ENCODE data around the gene AK2. TPM values are rescaled to one million over a fixed set of nuclear protein-coding genes. Genes with fewer than 3 reads are reported as not detected.
A peak's percentile ranks its signal among the peaks of the same experiment; 100 is the strongest.
"Not testable (repeated sequence)": the region's sequence is repeated elsewhere in the genome, so short reads cannot be mapped to it uniquely, and the experiment has no call there.

AK2 gene
- total and polyA plus RNA-seq, 2 donors (not counting 1 experiment from before 2014, with no cell fraction given) = 62.6 to 141 TPM

- Histone ChIP-seq H4K20me1 (ENCODE audit: control insufficient read depth, extremely low read depth, insufficient read depth, low read length) (no peaks in the 10 kb centered on the region), H3K4me1 (ENCODE audit: control insufficient read depth, extremely low read depth, insufficient read depth, low read length) (peaks cover 20% of the 10 kb centered on the region), H3K36me3 (ENCODE audit: control insufficient read depth, insufficient read depth, low read length) (no peaks in the 10 kb centered on the region), H3K4me3 (replicated peaks in 1 of 4; ENCODE audit: control extremely low read depth in 1 of 4, insufficient read depth in 1 of 4, low read depth in 3 of 4, low read length in 4 of 4) (no peak overlapping the region), H3K9me3 (ENCODE audit: control insufficient read depth, insufficient read depth, low read depth, low read length) (no peaks in the 10 kb centered on the region), H3K9ac (ENCODE audit: insufficient read depth, low read length) (no peak overlapping the region), H3K27ac (ENCODE audit: insufficient read depth, low read length) (no peak overlapping the region), H3K4me2 (ENCODE audit: extremely low read depth, insufficient read depth, low read length) (no peak overlapping the region), H3K27me3 (ENCODE audit: control insufficient read depth, insufficient read depth, low read length) (no peaks in the 10 kb centered on the region), H2AFZ (ENCODE audit: low read length) (no peak overlapping the region), H3K79me2 (ENCODE audit: control insufficient read depth, insufficient read depth, low read length) (no peaks in the 10 kb centered on the region)
- no peak for TF ChIP-seq EZH2 (IDR thresholded peaks at IDR 0.05; ENCODE audit: low read length, missing control alignments)
- no peak for TF ChIP-seq CTCF (conservative IDR thresholded peaks at IDR 0.05 in 1 of 2, IDR thresholded peaks at IDR 0.05 in 1 of 2; ENCODE audit: low read depth in 1 of 2, low read length in 2 of 2)
- DNase-seq (ENCODE audit: low read depth in 2 of 2) = no peak
These were observed 37.7 kb downstream of the AK2 start for GRCh38 chr1:32998997-32999396.

- Histone ChIP-seq H3K27me3 (ENCODE audit: control insufficient read depth, insufficient read depth, low read length) (no peaks in the 10 kb centered on the region), H4K20me1 (ENCODE audit: control insufficient read depth, extremely low read depth, insufficient read depth, low read length) (no peaks in the 10 kb centered on the region), H3K4me2 (ENCODE audit: extremely low read depth, insufficient read depth, low read length) (no peak overlapping the region), H3K4me1 (ENCODE audit: control insufficient read depth, extremely low read depth, insufficient read depth, low read length) (peaks cover 20% of the 10 kb centered on the region), H3K79me2 (ENCODE audit: control insufficient read depth, insufficient read depth, low read length) (no peaks in the 10 kb centered on the region), H3K36me3 (ENCODE audit: control insufficient read depth, insufficient read depth, low read length) (no peaks in the 10 kb centered on the region), H3K27ac (ENCODE audit: insufficient read depth, low read length) (peak overlapping the region; percentile 67), H3K9ac (ENCODE audit: insufficient read depth, low read length) (no peak overlapping the region), H3K9me3 (ENCODE audit: control insufficient read depth, insufficient read depth, low read depth, low read length) (no peaks in the 10 kb centered on the region), H3K4me3 (replicated peaks in 1 of 4; ENCODE audit: control extremely low read depth in 1 of 4, insufficient read depth in 1 of 4, low read depth in 3 of 4, low read length in 4 of 4) (no peak overlapping the region), H2AFZ (ENCODE audit: low read length) (no peak overlapping the region)
- DNase-seq (ENCODE audit: low read depth in 2 of 2) = peak in 1 of 2 donors; percentile 34
- TF ChIP-seq EZH2 (IDR thresholded peaks at IDR 0.05; ENCODE audit: low read length, missing control alignments) = no peak
These were observed 38.6 kb downstream of the AK2 start for GRCh38 chr1:32998064-32998463.

GRCh38 chr1:32997381-32997891, 39.2 kb downstream of the AK2 start:
- no peaks in the 10 kb centered on the region for H3K9me3 ChIP-seq (ENCODE audit: control insufficient read depth, insufficient read depth, low read depth, low read length)
- TF ChIP-seq CTCF (conservative IDR thresholded peaks at IDR 0.05 in 1 of 2, IDR thresholded peaks at IDR 0.05 in 1 of 2; ENCODE audit: low read depth in 1 of 2, low read length in 2 of 2) (no peak), EZH2 (IDR thresholded peaks at IDR 0.05; ENCODE audit: low read length, missing control alignments) (no peak)
- no peaks in the 10 kb centered on the region for H4K20me1 ChIP-seq (ENCODE audit: control insufficient read depth, extremely low read depth, insufficient read depth, low read length)
- H3K36me3 ChIP-seq (ENCODE audit: control insufficient read depth, insufficient read depth, low read length) = no peaks in the 10 kb centered on the region
- no peaks in the 10 kb centered on the region for H3K27me3 ChIP-seq (ENCODE audit: control insufficient read depth, insufficient read depth, low read length)
- H3K9ac ChIP-seq (ENCODE audit: insufficient read depth, low read length) = no peak overlapping the region
- DNase-seq (ENCODE audit: low read depth in 2 of 2) = peak; percentile 64 to 95
- H2AFZ ChIP-seq (ENCODE audit: low read length) = no peak overlapping the region
- H3K4me3 ChIP-seq (replicated peaks in 1 of 4; ENCODE audit: control extremely low read depth in 1 of 4, insufficient read depth in 1 of 4, low read depth in 3 of 4, low read length in 4 of 4) = no peak overlapping the region
- H3K4me2 ChIP-seq (ENCODE audit: extremely low read depth, insufficient read depth, low read length) = no peak overlapping the region
- peaks cover 25% of the 10 kb centered on the region for H3K4me1 ChIP-seq (ENCODE audit: control insufficient read depth, extremely low read depth, insufficient read depth, low read length)
- H3K79me2 ChIP-seq (ENCODE audit: control insufficient read depth, insufficient read depth, low read length) = no peaks in the 10 kb centered on the region
- peak overlapping the region; percentile 67 for H3K27ac ChIP-seq (ENCODE audit: insufficient read depth, low read length)

- not testable (repeated sequence) for H3K4me2 ChIP-seq (ENCODE audit: extremely low read depth, insufficient read depth, low read length); H3K36me3 ChIP-seq (ENCODE audit: control insufficient read depth, insufficient read depth, low read length); H3K9me3 ChIP-seq (ENCODE audit: control insufficient read depth, insufficient read depth, low read depth, low read length); H3K4me3 ChIP-seq (replicated peaks in 1 of 4; ENCODE audit: control extremely low read depth in 1 of 4, insufficient read depth in 1 of 4, low read depth in 3 of 4, low read length in 4 of 4); DNase-seq (ENCODE audit: low read depth in 2 of 2); H2AFZ ChIP-seq (ENCODE audit: low read length); H4K20me1 ChIP-seq (ENCODE audit: control insufficient read depth, extremely low read depth, insufficient read depth, low read length); H3K79me2 ChIP-seq (ENCODE audit: control insufficient read depth, insufficient read depth, low read length); H3K9ac ChIP-seq (ENCODE audit: insufficient read depth, low read length); H3K27me3 ChIP-seq (ENCODE audit: control insufficient read depth, insufficient read depth, low read length)
- peaks cover 42% of the 10 kb centered on the region for H3K4me1 ChIP-seq (ENCODE audit: control insufficient read depth, extremely low read depth, insufficient read depth, low read length)
- peak overlapping the region; percentile 78 for H3K27ac ChIP-seq (ENCODE audit: insufficient read depth, low read length)
These were observed 43.4 kb downstream of the AK2 start for GRCh38 chr1:32993324-32993636.

Measured in fibroblast of lung (primary cell).